Lower leg skin (tissue), 4 donors: ENCODE measurements around the gene GABRD. TPM values are rescaled to one million over a fixed set of nuclear protein-coding genes. Genes with fewer than 3 reads are reported as not detected.

Source experiments
- DNase-seq, 2 donors: peaks; one replicate each; pipeline ENCODE4 v3.0.0-alpha.2; 2019; ENCODE audit warnings: low spot score in 2 of 2
- H3K4me3 ChIP-seq: fragments of 200-600 bp; sonication (generic); 2 replicates; pipeline ENCODE4 v1.5.1; 2017; ENCODE audit warnings: mild to moderate bottlenecking, low read depth; ENCODE audit not compliant: poor library complexity, severe bottlenecking
- CTCF ChIP-seq, 3 donors: fragments of 450-650 bp; IDR thresholded peaks; one replicate each; pipeline ENCODE4 v1.5.1; 2016; ENCODE audit warnings: antibody characterized with exemption in 3 of 3, mild to moderate bottlenecking in 3 of 3, moderate library complexity in 2 of 3
- POLR2A ChIP-seq, 2 donors: fragments of 450-650 bp; IDR thresholded peaks; one replicate each; pipeline ENCODE4 v1.6.1; 2016 to 2017; ENCODE audit warnings: antibody characterized with exemption in 2 of 2, mild to moderate bottlenecking in 1 of 2, moderate library complexity in 1 of 2
- WGBS, 2 donors: methylation state at CpG; one replicate each; pipeline ENCODE4 v1.1.5; 2018; 5-methylcytosine and 5-hydroxymethylcytosine counted together
- intact Hi-C: fragments of 100-400 bp; cut with DNase I; formaldehyde crosslinking; loops from one replicate; pipeline ENCODE4 v1.15.0; 2023; ENCODE audit warnings: low total_unique reads
- total RNA-seq, 4 donors: library from RNA; depleted of rRNA; stranded (reverse); fragments of >200 nt; gene quantifications; one replicate each; pipeline ENCODE4 v1.1.0, GENCODE V29; 2016

GABRD gene
- total RNA-seq, 4 donors from 2014 or later: 1.1 to 5.1 (median 2.0) TPM; not detected in 1

DNA sequence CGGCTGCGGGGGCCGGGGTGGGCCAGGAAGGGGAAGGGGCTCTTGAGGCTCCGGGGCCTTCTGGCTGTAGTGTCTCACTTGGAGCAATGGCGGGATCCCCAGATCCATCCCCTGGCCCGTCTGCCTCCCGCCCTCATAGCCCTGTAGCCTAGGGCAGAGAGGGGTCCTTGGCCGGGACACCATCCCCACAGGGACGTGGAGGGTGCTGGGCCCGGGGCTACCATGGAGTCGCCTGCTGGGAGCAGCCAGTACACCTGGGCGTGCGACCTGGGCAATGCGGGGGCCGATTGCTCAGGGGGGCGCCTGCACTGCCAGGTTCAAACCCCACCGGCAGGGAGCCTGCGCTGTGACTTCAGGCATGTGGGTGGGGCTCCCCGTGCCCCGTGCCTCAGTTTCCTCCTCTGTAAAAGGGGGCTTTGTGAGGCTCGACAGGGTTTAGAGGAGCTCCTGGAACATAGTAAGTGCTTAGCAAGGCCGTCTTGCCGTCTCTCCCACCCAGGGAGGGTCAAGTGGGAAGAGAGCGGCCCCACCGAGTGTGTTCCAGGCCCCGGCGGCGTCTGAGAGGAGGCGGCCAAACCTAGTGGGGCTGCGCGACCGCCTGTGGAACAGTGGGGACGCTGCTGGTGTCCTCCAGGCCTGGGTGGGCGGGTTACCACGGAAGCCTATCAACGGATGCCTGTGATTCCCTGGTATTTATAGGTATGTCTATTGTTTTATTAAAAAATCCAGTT, 51.8 kb downstream of the GABRD start:
- TF ChIP-seq CTCF (IDR thresholded peaks at IDR 0.05): no peak
- TF ChIP-seq POLR2A (IDR thresholded peaks at IDR 0.05): no peak
- intact Hi-C loops: no loop called here
- 84 to 86% methylated on average over 29 to 35 of the region's 36 CpGs for WGBS, 2 donors

DNA sequence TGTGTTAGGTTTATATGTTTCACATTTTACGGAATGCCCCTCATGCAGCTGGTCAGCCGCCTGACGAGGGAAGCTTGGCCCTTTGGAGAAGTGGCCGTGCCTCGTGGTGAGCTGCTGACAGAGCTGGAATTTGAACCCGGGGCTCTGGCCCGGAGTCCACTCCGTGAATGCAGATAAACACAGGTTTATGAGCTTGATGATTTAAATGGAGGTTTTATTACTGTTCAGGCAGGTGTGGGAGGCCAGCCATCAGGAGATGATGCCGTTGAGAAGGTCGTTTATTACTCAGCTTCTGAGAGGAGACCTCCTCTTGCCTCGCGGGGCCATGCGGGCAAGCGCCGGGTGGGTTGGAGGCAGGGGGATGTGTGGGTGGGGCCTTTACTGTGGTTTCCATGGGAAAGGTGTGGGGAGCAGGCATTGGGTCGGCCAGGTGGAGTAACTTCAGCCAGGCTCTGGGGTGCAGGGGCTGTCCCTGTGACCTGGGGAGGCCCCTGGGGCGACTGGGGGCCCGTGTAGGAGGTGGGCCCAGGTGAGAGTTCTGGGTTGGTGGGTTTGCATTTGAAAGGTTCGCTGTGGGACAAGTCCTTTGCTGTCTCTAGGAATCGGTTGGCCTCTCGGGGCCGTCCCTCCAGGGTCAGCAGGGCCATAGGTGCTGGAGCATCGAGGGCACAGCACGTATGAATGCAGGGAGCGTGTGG, 53.1 kb downstream of the GABRD start:
- H3K4me3 ChIP-seq: no peak overlapping the region
- WGBS, 2 donors: 71 to 76% methylated on average over 25 of the region's 25 CpGs
- DNase-seq: no peak
- intact Hi-C loops: no loop called here
- TF ChIP-seq CTCF (IDR thresholded peaks at IDR 0.05) (no peak), POLR2A (IDR thresholded peaks at IDR 0.05) (no peak)

More for the DNA sequence above, 51.8 kb downstream of the GABRD start:
- H3K4me3 ChIP-seq: no peak overlapping the region
- no peak for DNase-seq

GRCh38 chr1:2072891-2073290, 53.7 kb downstream of the GABRD start:
- H3K4me3 ChIP-seq: no peak overlapping the region
- 87 to 93% methylated on average over 10 to 14 of the region's 14 CpGs for whole genome bisulfite sequencing, 2 donors
- intact Hi-C loops: no loop called here
- TF ChIP-seq POLR2A (IDR thresholded peaks at IDR 0.05): no peak
- TF ChIP-seq CTCF (IDR thresholded peaks at IDR 0.05): no peak
- no peak for DNase-seq

- no peak overlapping the region for H3K4me3 ChIP-seq
- DNase-seq: no peak
- intact Hi-C loops: no loop called here
- 72 to 74% methylated on average over 49 to 59 of the region's 59 CpGs for WGBS, 2 donors
- TF ChIP-seq POLR2A (IDR thresholded peaks at IDR 0.05): no peak
- TF ChIP-seq CTCF (IDR thresholded peaks at IDR 0.05): no peak
Observed at GRCh38 chr1:2073382-2074230, 54.5 kb downstream of the GABRD start.

DNA sequence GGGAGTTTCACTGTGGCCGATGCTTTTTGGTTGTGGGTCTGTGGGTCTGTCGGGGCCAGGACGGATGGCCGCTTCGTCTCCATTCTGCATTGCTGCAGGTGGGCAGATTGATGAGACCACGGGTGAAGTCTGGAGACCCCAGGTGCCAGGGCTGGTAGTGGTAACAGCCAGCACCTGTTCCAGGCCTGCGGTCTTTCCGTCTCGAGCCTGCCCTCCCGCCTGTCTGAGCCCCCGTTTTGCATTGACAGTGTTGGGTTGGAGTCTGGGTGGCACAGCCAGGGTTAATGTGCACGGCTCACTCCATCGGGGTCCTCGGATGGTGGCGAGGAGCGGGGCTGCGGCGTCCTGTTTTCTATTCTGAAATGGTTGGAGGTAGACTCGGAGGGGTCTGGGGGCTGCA, 55.3 kb downstream of the GABRD start:
- intact Hi-C loops: no loop called here
- no peak for DNase-seq
- TF ChIP-seq CTCF (IDR thresholded peaks at IDR 0.05): no peak
- no peak for TF ChIP-seq POLR2A (IDR thresholded peaks at IDR 0.05)
- no peak overlapping the region for H3K4me3 ChIP-seq
- WGBS, 2 donors: 59 to 78% methylated on average over 15 to 18 of the region's 19 CpGs
